HG02884 (cell line): Measurements from ENCODE around the gene B3GAT2.
A peak's percentile ranks its signal among the peaks of the same experiment; 100 is the strongest.

Experiments
- ATAC-seq: cut with Tn5 transposase; IDR thresholded peaks from one replicate; pipeline ENCODE4 v1.9.1; 2021; ENCODE audit warnings: mild to moderate bottlenecking, moderate library complexity; ENCODE audit not compliant: unreplicated experiment

B3GAT2 gene

DNA sequence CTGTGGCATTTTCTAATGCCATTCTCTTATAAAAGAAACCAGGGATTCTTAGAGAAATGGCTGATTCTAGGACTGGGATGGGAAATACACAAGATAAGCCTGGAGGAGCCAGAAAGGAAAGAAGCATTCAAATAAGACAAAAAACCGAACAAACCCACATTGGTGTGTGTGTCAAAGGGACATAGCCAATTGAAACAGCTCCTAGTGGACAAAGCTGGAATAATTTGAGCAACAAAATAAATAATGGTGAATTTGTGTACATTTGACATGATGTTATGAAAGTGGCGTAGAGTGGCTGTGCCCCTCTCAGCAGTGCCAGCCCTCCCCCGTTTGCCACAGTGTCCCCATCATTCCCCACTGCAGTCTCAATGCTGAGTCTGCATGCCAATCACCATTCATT lies 55.5 kb downstream of the B3GAT2 start:
- ATAC-seq = no peak

DNA sequence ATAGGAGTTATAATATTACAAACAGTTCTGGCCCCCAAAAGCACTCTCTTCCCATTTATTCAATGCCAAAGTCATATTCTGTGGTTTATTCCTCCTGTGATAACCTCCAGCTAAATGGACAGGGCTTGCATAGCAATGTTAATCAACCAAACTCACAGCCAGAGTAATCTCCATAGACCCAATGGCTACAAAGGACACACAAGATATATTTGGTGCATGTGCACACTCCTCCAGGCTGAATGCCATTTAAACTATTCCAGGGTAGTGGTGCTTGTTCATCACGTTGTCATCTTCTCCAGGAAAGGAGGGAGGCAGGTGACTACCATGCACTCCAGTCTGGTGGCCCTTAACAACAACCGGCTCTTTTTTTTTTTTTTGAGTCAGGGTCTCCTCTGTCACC lies 56.8 kb downstream of the B3GAT2 start:
- no peak for ATAC-seq

DNA sequence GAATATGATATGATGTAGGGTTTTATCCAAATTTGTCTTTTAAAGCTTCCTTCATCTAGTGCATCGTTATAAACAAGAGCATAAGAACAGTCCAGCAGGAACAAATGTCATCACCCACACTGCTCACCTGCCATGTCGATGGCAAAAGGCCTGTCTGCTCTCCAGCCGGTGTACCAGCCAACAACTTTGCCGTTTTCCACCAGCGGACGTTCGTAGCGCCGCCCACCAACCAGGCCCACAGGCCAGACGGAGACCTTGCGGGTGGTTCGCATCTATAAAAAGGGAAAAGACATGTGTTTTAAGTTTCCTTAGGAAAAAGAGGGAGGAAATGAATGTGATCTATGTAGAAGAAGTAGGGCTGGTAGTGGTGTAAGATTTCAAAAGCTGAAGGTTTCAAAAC lies 62.9 kb downstream of the B3GAT2 start:
- ATAC-seq = no peak

DNA sequence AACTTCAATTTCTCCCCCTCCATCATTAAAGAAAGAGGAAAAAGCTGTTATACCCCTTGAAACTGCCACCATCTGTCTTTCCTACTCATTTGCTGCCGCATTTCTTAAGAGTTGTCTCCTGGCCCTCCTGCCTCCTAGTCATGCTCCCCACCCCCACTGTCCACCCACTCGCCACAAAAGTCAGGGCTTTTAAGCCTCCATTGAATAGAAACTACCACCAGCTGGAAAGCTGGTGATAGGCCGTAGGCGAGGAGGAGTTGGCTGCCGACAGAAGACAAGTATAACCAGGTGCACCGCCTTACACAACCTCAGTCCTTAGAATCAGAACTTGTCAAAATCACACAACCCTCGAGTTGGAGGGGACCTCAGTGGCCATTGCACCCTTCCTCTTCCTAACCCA lies 67.6 kb downstream of the B3GAT2 start:
- no peak for ATAC-seq

DNA sequence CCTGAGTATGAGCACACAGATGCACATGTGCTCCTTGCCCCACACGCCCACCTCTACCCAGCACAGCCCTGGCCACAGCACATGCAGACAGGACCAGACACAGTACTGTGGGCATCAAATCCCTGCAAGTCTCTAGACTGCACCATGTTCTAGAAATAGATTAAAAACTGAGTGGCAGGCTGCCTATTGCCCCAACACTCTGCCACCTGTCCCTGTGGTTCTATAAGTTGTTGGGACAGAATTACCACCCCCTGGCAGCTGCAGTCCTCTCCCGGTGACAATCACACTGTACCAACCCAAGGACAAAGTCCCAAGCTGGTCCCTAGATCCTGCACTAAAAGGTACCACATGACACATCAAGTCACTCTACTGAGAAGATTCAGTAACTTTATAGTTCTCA lies 70.2 kb downstream of the B3GAT2 start:
- no peak for ATAC-seq

DNA sequence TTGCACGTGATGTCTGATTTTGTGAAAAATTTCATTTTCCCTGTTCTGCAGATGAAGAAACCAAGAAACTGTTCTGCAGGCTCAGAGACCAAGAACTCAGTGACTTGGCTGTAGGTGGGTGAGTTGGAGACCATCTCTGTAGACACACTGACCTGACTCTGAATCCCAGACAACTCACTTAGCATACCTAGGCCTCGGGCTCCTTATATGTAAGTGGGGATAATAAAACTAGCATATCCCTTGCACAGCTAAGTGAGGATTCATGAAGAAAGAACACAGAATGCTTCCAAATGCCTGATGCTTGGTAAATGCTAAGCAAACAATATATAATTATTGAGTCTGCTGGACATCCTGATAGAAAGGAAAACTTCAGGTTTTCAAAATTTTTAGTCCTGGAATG lies 70.8 kb downstream of the B3GAT2 start:
- no peak for ATAC-seq

DNA sequence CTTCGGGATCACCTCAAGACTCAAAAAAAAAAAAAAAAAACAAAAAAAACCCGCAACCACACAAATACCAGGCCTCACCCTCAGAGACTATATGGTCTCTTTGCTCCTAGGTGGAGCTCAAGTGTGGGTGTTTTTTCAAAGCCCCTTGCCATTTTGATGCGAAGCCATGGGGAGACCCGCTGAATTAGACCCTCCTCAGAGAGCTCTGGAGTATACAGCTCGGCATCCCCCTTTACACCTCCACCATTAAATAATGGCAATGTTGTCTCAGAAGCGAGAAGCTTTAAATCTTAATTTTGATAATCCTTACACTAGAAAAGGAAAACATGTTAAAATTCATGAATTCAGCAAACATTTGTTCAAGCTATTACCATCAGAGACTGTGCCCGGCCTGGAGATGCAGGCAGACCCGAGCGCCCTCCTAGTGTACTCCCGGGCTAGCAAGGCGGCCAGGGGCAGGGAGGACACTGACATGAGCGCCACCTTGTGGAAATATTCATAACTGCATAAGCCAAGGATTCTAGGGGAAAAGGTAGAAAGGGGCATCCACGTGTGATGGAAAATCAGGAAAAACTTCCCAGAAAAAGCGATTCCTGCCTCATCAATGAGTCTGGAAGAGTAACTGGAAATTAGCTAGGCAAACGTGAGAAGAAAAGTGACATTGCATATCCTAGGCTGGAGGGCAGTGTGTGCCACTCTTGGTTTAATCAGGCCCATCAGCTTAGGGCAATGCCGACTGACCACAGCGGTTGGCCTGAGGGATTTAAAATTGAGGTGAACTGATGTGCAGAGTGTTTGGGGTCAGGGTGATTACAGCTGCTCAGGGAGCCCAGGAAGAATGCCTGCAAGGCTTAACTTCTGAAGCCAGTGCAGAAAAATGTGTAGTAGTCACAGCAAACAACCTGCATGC lies 72.5 kb downstream of the B3GAT2 start:
- ATAC-seq = peak; percentile 80

DNA sequence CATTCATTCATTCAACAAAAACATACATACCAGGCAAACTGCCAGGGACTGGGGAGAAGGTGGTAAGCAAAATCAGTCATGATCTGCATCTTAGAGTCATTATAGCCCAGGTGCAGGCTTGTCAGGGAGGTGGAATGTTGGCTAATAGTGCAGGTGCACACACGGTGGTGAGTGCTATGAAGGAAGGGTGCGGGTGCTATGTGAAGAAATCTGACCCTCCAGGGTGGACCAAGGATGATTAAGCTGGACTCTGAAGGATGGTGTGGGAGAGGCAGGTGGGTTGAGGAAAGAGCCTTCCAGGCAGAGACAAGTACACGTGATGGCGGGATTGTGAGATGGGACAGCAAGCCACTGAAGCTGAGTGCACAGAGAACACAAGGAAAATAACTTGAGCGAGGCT lies 77.4 kb downstream of the B3GAT2 start:
- ATAC-seq = no peak

DNA sequence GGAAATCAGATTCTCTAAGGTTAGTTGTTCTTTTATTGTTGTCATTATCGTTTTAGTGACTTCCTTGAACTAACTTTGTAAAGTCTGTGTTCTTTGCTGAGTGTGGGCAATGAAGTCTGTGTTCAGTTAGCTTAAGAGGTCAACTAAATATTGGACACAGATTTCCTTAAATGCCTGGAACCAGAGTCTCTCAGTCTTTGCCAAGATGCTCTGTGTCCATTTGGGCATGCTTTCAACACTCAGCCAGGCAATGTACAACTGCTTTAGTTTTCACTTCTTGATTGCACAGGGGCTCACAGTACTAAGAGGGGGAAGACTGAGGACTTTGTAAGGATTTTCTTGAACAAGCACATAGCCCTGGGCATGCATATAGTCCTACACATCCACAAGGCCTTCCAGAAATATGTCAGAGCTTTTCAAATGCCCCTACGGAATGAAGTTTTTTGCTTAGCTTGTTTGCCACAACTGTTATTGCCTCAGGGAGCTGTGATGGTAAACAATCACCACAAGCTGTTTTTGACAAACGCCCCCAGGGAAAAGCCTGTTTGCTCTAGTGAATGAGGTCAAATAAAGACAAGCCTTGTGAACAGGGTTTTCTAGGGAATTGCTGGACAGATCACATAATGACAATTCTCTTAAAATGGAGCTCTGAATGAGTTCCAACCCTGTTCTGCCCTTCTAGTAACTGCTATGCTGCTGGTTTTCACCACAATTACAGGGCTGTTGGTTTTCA lies 82.5 kb downstream of the B3GAT2 start:
- no peak for ATAC-seq

DNA sequence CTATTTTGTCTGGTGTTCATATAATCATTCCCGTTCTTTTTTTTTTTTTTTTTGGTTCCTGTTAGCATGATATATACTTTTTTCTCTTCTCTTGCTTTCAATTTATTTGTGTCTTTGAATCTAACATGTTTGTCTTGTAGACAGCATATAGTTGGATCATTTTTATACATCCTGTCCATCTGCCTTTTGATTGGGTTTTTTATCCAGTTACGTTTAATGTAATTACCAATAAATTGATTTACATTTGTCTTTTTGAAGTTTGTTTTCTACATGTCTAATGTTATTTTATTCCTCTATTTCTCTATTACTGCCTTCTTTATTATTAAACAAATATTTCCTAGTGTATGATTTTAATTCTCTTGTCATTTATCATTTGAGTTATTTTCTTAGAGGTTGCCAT lies 84.4 kb downstream of the B3GAT2 start:
- ATAC-seq = no peak

DNA sequence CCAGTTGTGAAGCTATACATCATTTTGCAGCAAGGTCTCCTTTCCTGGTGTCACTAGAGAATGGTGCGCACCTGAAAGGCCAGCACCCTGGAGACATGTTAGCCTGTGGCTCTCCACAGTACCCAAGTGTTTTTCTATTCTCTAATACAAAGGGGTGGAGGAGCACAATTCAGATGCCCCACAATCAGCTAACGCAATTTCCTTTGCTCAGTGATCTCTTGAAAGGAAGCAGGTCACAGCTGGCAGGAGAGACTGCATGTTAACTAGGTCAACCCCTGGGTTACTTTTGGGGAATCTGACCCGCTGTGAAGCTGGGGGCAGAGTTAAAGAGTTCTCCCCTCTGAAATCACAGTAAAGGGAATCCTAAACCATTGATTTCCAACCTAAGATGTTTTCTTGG lies 92.5 kb downstream of the B3GAT2 start:
- ATAC-seq = no peak

DNA sequence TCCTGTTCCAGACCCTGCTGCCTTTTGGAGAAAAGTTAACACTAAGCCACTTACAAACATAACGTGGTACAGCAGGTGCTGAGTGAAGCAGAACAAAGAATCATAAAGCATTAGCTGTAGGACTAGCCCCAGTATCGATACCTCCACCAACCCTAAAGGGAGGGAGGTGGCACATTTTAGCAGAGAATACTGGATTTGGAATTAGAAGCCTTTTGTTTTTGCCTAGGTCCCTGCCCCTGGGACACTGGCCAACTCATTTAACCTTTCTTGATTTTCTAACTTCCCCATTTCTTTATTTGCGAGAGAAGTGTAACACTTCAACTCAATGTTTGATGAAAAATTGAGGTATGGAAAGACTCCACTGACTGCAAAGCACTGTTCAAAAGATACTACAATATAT lies 93.5 kb downstream of the B3GAT2 start:
- no peak for ATAC-seq

DNA sequence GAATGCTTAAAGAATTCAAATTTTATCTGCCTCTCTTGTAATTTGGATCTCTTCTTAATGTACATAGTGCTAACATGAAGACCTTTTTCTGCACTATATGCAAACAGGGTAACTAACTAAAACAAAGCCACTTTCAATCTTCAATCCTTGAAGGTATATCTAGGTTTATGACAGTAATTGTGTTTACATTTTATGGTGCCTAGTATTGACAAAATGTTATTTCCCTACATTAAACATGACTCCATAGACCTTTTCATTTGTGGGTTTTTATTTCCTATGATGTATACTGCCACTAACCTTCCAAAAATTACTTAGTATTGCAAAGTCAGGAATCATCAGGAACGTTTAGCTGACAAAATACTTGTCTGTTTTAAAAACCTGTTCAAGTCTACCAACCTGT lies 95.9 kb downstream of the B3GAT2 start:
- no peak for ATAC-seq

DNA sequence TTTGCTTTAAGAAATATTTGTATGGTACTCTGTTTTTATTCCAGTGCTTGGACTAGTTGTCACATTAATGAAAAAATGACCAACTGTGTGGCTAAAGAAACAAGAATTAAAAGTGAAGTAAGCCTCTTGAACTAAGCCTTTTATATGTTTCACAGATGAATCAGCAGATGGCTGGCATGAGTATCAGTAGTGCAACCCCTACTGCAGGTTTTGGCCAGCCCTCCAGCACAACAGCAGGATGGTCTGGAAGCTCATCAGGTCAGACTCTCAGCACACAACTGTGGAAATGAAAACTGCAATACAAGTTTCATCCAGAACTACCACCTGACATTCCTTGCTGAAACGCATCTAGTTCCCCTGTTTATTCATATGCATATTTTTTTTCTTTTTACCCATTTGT lies 96.8 kb downstream of the B3GAT2 start:
- ATAC-seq = no peak

DNA sequence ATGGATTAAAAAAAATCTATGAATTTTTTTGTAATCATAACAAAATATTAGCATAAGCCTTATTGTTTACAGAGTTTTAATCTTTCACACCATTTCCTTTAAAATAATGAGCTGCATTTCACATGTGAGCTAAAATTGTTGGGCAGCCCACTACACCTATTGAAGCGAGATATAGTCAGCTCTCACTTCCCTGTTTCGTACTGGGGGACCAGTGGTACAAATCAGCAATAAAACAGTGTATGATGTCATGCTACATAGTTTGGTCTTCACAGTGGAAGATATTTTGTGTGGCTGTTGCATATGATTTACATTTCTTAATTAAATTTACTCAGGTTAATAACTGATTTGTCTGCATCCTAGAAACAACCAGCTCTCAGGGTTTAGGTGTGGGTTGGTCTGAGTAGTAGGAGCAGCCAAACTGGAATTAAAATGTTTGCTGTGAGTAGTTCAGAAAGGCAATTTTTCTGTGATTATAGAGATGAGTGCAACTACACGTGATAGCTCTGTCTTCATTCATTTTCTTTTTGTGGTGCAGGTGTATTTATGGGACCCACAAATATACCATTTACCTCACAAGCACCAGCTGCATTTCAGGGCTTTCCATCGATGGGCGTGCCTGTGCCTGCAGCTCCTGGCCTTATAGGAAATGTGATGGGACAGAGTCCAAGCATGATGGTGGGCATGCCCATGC lies 99.3 kb downstream of the B3GAT2 start:
- peak; percentile 100 for ATAC-seq

DNA sequence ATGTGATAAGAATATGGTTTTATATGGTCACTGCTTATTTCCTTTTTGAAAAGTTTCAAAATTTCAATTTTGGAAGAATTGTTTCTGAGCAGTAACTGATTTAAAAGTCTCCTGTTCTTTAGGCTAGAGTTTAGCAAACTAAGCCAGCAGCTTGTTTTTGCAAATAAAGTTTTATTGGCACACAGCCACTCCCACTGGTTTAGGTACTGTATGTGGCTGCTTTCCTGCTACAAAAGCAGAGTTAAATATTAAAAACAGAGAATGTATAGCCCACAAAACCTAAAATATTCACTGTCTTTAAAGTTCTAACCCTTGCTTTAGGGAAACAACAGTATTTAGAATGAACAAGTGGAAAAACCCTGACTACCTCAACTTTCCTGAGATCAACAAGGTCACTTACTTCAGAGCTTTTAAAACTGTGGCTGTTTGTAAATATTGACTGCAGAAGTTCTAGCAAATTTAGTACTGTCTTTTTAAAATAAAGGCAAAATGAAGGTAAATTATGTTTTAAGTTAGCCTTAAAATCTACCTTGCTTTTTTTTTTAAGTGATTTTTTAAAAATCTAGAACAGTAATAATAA lies 104.1 kb downstream of the B3GAT2 start:
- no peak for ATAC-seq

DNA sequence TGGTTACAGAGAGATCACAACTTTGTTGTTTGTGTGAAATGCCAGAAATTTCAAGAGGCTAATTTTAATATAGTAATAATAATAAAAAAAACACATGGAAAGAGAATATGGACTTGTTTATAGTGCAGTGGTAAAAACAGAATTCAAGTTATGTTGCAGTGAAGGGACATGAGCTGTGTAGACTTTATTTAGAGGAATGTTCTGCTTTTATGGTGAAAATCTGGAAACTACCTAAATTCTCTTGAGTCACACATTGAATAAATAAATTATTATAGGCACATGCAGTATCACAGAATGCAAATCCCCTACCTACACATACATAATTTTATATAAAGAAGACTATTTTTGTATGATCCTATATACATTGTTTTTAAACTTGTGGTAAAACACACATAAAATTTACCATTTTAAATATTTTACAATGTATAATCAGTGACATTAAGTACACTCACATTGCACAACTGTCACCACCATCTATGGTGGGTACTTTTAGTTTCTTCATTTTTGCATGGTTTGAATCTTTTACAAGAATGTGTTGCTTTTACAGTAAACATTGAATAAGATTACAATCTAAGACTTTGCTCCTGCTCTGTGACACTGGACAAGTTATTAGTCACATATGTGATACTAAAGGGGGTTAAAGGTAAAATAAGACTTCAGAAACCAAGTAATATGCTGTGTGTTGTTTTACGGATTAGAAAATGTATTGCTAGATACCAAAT lies 107.4 kb downstream of the B3GAT2 start:
- ATAC-seq = no peak

DNA sequence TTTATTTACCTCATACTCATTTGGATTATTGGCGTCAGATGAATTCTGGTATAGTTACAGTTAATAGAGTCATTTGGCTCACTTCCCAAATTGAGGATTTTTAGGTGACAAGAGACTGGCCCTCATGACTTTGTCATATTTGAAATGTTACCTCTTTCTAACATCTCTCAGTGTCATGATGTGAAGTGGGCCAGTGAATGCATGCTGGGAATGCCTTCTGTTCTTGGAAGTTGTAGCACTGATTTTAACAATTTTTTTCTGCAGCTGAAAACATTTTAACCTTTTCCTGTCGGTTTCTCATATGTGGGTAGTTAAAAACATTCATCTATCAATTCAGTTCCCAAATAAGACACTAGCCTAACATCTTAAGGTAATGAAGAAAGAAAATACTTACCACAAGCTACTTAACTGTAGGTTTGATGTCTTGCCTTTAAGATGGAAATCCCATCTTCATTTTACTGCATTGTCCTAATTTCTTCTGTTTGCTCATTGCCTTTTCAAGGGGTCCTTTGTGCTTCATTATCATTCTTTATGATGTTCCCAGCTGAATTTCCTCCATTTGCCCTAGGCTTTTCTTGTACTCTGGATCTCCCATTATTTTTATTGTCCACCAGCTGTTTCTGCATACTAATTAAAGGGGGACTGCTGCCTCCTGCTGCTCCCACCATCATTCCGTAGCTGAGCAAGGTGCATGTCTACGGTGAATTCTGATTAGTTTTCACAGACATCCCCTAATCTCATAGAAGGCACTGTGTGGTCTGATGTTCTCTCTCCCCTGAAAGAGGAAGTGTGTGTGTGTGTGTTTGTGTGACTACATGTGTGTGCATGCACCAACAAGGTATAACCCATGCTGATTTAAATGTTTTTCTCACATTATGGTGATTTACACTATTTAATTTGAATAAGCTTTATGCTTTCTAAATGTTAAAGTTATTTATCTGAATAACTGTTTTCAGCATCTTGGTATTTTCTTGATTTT lies 109.5 kb downstream of the B3GAT2 start:
- ATAC-seq = no peak

DNA sequence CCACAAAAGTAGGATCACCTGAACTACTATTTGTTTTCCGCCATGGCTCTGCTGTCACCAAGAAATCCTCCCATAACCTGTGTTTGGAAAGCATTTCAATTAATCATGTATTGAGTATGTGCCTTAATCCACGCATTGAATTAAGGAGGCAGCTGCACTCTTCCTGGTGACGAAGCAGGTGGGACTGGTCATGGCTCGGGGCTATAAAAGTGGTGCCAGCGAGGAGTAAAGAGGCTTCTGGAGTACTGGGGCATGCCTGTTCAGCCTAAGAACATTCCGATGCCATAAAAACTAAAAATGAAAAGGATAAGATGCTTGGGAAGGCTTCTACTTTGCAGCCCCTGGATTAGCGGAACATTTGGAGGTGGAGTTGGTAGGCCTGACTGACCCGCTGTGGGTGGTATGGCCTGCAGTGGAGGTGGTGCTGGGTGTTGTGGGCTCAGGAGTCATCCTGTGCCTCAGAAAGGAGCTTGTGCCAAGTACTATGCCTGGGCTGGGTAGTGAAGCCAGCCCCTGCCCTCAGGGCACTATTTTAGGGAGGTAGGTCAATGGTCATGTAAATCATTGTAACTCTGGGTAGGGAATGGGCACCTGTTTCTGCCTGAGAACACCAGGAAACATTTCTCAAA lies 110.5 kb downstream of the B3GAT2 start:
- ATAC-seq = no peak
